NCI-H2171 (cell line): ENCODE measurements around the gene KHDRBS1.
"Not testable (repeated sequence)": the region's sequence is repeated elsewhere in the genome, so short reads cannot be mapped to it uniquely, and the experiment has no call there.

Source experiments
- DNase-seq: peaks from one replicate; lab custom pipeline; 2025; lab: John Stamatoyannopoulos, UW

KHDRBS1 gene

GRCh38 chr1:32014199-32014947, 705 bp downstream of the KHDRBS1 start:
- peak; percentile 28 for DNase-seq

- DNase-seq, result peak; percentile 12
These were observed 1.2 kb downstream of the KHDRBS1 start for GRCh38 chr1:32014948-32015273.

- DNase-seq, result no peak
These were observed 6.7 kb downstream of the KHDRBS1 start for GRCh38 chr1:32020339-32020738.

GRCh38 chr1:32021574-32022018, 7.9 kb downstream of the KHDRBS1 start:
- DNase-seq, result not testable (repeated sequence)

- DNase-seq, result no peak
These were observed 9.7 kb downstream of the KHDRBS1 start for GRCh38 chr1:32023351-32023750.

GRCh38 chr1:32025515-32025914, 11.8 kb downstream of the KHDRBS1 start:
- DNase-seq, result no peak

GRCh38 chr1:32028746-32029145, 15.1 kb downstream of the KHDRBS1 start:
- DNase-seq, result no peak

- DNase-seq, result no peak
These were observed 18.1 kb downstream of the KHDRBS1 start for GRCh38 chr1:32031578-32032274.

- DNase-seq, result no peak
These were observed 18.6 kb downstream of the KHDRBS1 start for GRCh38 chr1:32032275-32032615.

- no peak for DNase-seq
These were observed 21.5 kb downstream of the KHDRBS1 start for GRCh38 chr1:32035119-32035518.

- no peak for DNase-seq
These were observed 27.0 kb downstream of the KHDRBS1 start for GRCh38 chr1:32040711-32041110.

- DNase-seq, result no peak
These were observed 28.7 kb downstream of the KHDRBS1 start for GRCh38 chr1:32042330-32042729.

- no peak for DNase-seq
These were observed 30.6 kb downstream of the KHDRBS1 start for GRCh38 chr1:32044234-32044633.

GRCh38 chr1:32045772-32046171, 32.1 kb downstream of the KHDRBS1 start:
- no peak for DNase-seq

- DNase-seq, result no peak
These were observed 34.0 kb downstream of the KHDRBS1 start for GRCh38 chr1:32047701-32048100.

GRCh38 chr1:32048440-32048839, 34.8 kb downstream of the KHDRBS1 start:
- no peak for DNase-seq

- DNase-seq, result no peak
These were observed 38.0 kb downstream of the KHDRBS1 start for GRCh38 chr1:32051706-32052105.

- DNase-seq, result no peak
These were observed 39.2 kb downstream of the KHDRBS1 start for GRCh38 chr1:32052887-32053286.

GRCh38 chr1:32055416-32055815, 41.7 kb downstream of the KHDRBS1 start:
- DNase-seq, result no peak

- DNase-seq, result no peak
These were observed 42.9 kb downstream of the KHDRBS1 start for GRCh38 chr1:32056598-32056997.

GRCh38 chr1:32060914-32061313, 47.2 kb downstream of the KHDRBS1 start:
- no peak for DNase-seq

- DNase-seq, result no peak
These were observed 49.2 kb downstream of the KHDRBS1 start for GRCh38 chr1:32062867-32063230.

GRCh38 chr1:32063261-32063681, 49.6 kb downstream of the KHDRBS1 start:
- DNase-seq, result peak; percentile 73
